IPS-18c (cell line): ENCODE results near the gene IL27RA.

Experiments used
- H3K4me3 ChIP-seq: 2 replicates; pipeline ENCODE4 v1.7.0; 2013; ENCODE audit warnings: low read depth, mild to moderate bottlenecking, low read length, moderate library complexity; ENCODE audit not compliant: insufficient read depth
- H3K9me3 ChIP-seq: one replicate; pipeline ENCODE4 v1.6.1; 2013; ENCODE audit warnings: mild to moderate bottlenecking, low read length, moderate library complexity; ENCODE audit not compliant: control insufficient read depth, insufficient read depth

IL27RA gene

GRCh38 chr19:14089662-14090508 lies 58.3 kb downstream of the IL27RA start:
- peaks cover 3% of the 10 kb centered on the region for H3K9me3 ChIP-seq
- H3K4me3 ChIP-seq, result peak overlapping the region; percentile 61

- Histone ChIP-seq H3K9me3 (peaks cover 3% of the 10 kb centered on the region), H3K4me3 (peak within 1 kb of the TSS; percentile 86)
These were observed 59.0 kb downstream of the IL27RA start, which contains the start of gene SAMD1 for GRCh38 chr19:14090509-14091080. SAMD1 (minus strand) TSS chr19:14090751.

GRCh38 chr19:14091081-14091812 lies 59.7 kb downstream of the IL27RA start:
- peaks cover 3% of the 10 kb centered on the region for H3K9me3 ChIP-seq
- peak overlapping the region; percentile 86 for H3K4me3 ChIP-seq

DNA sequence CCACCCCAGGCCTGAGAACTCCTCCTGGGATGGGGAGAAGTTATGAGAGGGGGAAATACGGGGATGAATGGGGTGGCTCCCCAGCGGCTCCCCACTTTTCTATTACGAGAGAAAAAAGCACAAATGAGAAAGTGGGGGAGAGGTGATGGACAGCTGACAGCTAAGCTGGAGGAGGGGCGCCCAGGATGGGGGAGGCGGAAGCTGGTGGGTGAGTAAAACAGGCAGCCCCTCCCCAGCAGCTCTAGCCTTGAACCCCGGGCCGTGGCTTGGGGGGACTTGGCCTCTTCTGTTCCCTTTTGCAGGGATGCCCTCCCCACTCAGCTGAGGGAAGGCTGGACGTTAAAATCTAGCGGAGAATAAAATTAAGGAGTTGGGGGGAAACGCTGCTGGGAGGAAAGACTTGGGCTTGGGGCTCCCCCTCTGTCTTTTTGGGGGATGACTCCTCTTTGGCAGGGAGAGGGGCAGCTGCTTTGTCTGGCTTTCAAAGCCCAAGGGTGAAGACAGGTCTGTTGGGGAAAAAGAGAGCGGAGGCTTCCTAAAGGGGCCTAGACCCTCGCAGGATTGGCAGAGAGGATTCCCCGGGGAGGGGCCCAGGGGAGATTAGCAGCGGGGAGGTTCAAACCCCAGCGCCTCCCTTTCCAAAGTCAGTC lies 60.4 kb downstream of the IL27RA start:
- Histone ChIP-seq H3K9me3 (peaks cover 3% of the 10 kb centered on the region), H3K4me3 (peak overlapping the region; percentile 86)

DNA sequence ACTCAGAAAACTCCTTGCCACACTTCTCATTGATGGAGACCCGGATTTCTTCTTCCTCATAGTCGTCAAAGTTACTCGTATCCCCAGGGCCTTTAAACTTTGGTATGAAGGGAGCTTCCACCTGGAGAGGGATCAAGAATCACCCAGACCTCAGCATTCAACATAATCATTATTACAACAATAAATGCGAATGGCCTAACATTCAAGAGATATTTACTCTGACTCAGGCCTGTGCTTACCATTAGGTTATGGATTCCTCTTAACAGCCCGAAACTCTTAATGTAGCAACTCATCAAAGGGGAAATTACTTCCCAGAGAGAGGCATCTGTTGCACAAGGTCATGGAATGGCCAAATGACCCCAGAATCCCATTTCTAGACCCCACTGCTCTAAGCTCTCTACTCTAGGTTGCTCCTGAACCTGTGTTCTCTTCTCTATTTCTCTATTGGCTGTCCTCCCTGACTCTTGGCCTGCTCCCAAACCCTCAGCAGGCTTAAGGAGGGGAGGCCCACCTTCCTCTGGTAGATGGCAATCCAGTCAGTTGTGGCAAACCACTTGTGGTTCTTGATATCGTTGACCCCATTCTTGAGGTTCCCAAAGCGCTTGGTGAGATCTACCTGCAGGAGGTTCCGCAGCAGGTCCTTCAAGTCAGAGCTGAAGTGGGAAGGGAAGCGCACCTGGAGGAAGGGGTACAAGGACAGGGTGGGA lies 61.7 kb downstream of the IL27RA start:
- Histone ChIP-seq H3K4me3 (no peak overlapping the region), H3K9me3 (peaks cover 3% of the 10 kb centered on the region)

- H3K9me3 ChIP-seq, result peaks cover 3% of the 10 kb centered on the region
These were observed 63.3 kb downstream of the IL27RA start for GRCh38 chr19:14094854-14095253.

DNA sequence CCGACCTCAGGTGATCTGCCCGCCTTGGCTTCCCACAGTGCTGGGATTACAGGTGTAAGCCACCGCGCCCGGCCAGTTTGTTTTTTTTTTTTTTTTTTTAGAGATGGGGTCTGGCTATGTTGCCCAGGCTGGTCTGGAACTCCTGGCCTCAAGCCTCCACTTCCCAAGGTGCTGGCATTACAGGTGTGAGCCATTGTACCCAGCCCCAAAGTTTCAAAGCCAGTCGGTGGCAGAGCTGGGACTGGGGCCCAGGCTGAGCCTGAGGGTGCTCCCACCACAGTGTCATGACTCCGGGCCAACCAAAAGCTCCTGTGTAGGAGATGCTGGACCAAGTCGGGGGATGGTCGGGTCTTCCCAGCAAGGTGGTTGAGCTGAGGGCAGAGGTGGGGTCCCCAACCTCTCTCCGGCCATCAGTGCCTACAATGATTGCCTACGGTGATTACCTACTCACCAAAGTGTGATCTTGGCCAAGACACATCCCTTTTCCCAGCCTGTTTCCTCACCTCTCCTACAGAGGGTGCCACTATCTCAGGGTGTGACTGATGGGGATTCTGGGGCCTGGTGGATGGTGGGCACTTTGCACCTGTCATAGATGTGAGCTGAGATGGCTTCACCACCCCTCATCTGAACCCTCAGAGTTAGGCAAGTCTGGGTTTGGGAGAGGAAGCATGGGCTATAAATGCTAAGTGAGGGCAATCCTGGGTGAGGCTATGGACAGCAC lies 64.9 kb downstream of the IL27RA start:
- H3K9me3 ChIP-seq, result peaks cover 3% of the 10 kb centered on the region
- no peak overlapping the region for H3K4me3 ChIP-seq

More at GRCh38 chr19:14094854-14095253, 63.3 kb downstream of the IL27RA start:
- H3K4me3 ChIP-seq, result no peak overlapping the region

DNA sequence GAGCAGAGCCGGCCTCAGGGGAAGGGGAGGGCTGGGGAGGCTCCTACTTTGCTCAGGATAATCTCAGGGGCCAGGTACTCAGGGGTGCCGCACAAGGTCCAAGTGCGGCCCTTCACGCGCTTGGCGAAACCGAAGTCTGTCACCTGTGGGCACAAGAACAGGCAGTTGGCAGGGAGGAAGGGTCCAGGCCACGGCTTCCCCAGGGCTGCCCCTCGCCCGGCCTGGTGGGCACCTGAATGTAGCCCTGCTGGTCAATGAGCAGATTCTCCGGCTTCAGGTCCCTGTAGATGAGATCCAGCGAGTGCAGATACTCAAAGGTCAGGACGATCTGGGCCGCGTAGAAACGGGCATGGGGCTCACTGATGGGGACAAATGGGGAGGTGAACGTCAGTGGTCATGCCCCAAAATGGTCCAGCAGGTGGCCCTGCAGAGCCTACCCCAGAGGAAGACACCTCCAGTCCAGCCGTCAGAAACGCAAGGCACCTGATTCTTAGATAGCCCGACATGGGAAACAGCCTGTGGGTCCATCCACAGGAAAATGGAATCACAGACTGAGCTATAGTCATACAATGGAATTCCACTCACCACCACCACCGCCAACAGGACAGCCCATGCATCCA lies 66.1 kb downstream of the IL27RA start:
- Histone ChIP-seq H3K9me3 (peaks cover 3% of the 10 kb centered on the region), H3K4me3 (no peak overlapping the region)

DNA sequence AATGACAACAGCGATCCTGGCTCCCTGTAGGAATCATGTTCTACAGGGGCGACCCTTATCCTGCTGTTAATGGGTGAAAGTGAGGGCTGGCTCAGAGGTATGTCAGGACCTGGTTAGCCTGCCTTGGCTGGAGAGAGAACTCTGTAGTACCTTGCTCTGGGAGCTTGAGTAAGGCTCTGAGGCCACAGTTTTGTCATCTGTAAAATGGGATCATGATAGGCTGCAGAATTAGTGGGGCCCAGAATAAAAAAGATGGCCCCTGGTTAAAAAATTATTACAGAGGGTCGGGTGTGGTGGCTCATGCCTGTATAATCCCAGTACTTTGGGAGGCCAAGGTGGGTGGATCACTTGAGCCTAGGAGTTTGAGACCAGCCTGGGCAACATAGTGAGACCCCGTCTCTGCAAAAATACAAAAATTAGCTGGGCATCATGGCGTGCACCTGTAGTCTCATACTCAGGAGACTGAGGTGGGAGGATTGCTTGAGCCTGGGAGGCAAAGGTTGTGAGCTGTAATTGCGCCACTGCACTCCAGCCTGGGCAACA lies 69.5 kb downstream of the IL27RA start:
- Histone ChIP-seq H3K4me3 (no peak overlapping the region), H3K9me3 (no peaks in the 10 kb centered on the region)

DNA sequence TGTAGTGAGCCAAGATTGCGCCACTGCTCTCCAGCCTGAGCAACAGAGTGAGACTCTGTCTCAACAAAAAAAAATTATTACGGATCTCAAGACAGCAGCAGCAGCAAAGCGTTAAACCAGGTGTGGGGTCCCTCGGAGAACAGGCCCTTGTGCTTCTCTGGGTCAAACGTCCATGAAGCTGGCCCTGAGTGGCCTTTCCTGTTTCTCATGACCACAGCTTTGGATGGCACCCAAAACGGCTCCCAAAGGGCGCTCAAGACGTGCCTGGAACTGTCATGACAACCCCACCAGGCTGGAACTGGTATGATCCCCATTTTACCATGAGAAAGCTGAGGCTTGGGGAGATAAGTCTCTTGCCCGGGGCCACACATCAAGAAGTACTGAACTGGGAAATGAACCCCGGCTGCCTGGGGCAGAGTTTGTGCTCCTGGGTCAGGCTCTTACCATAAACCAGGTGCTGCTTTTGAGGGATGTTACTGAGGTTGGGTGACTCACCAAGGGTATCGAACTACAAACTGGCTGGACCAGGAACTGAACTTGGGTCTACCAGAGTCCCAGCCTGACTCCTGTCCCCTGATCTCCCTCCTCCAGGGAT lies 70.6 kb downstream of the IL27RA start:
- Histone ChIP-seq H3K9me3 (no peaks in the 10 kb centered on the region), H3K4me3 (no peak overlapping the region)

- Histone ChIP-seq H3K4me3 (no peak overlapping the region), H3K9me3 (no peaks in the 10 kb centered on the region)
These were observed 71.2 kb downstream of the IL27RA start for GRCh38 chr19:14102756-14103155.
